Measurements from ENCODE around the gene FBXL19. TPM values are rescaled to one million over a fixed set of nuclear protein-coding genes. Genes with fewer than 3 reads are reported as not detected.

Gene FBXL19
- total and polyA plus RNA-seq, 2 donors (not counting 1 experiment from before 2014, with no cell fraction given) = 9.0 to 25.0 TPM

DNA sequence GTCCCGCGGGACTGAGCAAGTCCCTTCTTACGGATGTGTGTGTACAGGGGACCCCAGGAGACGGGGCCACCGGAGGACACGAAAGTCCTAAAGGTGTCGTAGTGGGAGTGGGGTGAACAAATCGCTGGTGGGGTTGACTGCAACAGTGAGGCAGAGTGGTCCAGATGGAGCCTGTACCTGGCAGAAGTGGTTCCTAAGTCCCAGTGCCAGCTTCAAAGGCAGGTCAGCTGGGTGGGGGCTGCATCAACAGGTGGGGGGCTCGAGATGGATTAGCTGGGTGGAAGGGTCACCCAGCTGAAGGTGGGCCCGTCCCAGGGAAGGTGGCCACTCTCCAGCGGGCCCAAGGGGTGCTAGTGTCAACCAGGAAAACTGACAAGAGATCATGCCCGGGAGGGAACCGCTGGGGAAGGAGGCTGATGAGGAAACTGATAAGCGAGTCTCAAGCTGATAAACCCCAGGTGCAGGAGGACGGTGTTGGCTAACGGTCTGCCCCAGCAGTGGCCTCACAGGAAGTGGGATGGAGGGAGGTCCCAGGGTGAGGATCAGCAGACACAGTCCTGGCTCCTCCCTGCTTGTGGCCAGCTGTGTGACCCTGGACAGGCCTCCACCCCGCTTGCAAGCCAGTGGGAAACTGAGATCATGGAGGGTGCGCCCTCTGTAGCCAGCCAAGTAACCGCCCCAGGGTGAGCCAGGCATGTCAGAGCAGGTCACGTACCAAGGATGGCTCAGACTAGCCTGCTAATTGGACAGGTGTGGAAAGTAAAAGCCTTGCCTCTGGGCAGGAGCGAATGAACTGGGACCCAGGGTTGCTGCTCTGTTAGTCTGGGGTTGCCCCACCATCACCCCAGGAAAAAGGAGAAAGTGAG is 26.5 kb downstream of the FBXL19 start:
- peak overlapping the region; percentile 56 to 93 (median 77) for H3K4me3 ChIP-seq (ENCODE audit: control extremely low read depth in 1 of 5, extremely low read depth in 1 of 5, insufficient read depth in 1 of 5, low read depth in 2 of 5, low read length in 4 of 5)
- WGBS (ENCODE audit: insufficient coverage) = 1% methylated on average over 21 of the region's 21 CpGs
- H3K9ac ChIP-seq (ENCODE audit: low read length) = peak overlapping the region; percentile 81
- Mint-ChIP-seq H3K4me3 (peak overlapping the region; percentile 95), H3K27me3 (no peaks in the 10 kb centered on the region), H3K27ac (peak overlapping the region; percentile 92), H3K9me3 (ENCODE audit: insufficient read depth) (no peaks in the 10 kb centered on the region), H3K4me1 (peaks cover 27% of the 10 kb centered on the region)
- peak; percentile 62 for DNase-seq
- H3K36me3 ChIP-seq (replicated peaks in 1 of 2; ENCODE audit: control extremely low read depth in 1 of 2, control insufficient read depth in 1 of 2, extremely low read depth in 1 of 2, insufficient read depth in 2 of 2, low read length in 1 of 2) = peaks cover 0 to 6% of the 10 kb centered on the region in 2 experiments
- peak; percentile 21 for ATAC-seq (ENCODE audit: low read depth)
- ChIA-PET CTCF (interaction anchor here (0.5 to 1.4 kb wide), 7 partner anchors 8 to 469 kb away, joined by 3 to 6 read pairs (median 3); no protein-coding TSS in a partner anchor), POLR2A (interaction anchor here (0.6 to 1.0 kb wide), 4 partner anchors 14 to 919 kb away, joined by 3 to 10 read pairs (median 4); partner anchors contain the start of gene PRR14)
- intact Hi-C loops (cut with micrococcal nuclease) = loop anchor here (1.0 to 5.0 kb wide), 4 partner anchors 7 to 919 kb away; partner anchors contain the start of genes CFAP119, FBXL19, RNF40 and SETD1A
- peaks cover 38% of the 10 kb centered on the region for H4K20me1 ChIP-seq (ENCODE audit: control insufficient read depth, insufficient read depth, low read length, poor library complexity, severe bottlenecking)
- H3K4me1 ChIP-seq (ENCODE audit: control insufficient read depth in 2 of 2, insufficient read depth in 2 of 2, low read length in 2 of 2) = peaks cover 14 to 36% of the 10 kb centered on the region in 2 donors
- H3K9me3 ChIP-seq (ENCODE audit: control extremely low read depth in 1 of 3, control insufficient read depth in 2 of 3, insufficient read depth in 1 of 3, low read length in 2 of 3) = peaks cover 0 to 4% (median 0%) of the 10 kb centered on the region in 3 donors
- peak overlapping the region; percentile 50 to 78 for H3K27ac ChIP-seq (ENCODE audit: low read length in 2 of 2)
- H3K79me2 ChIP-seq (ENCODE audit: control insufficient read depth, insufficient read depth, low read length) = peaks cover 32% of the 10 kb centered on the region
- no peaks in the 10 kb centered on the region for H3K27me3 ChIP-seq (replicated peaks in 1 of 4; ENCODE audit: control extremely low read depth in 1 of 4, control insufficient read depth in 3 of 4, insufficient read depth in 4 of 4, low read length in 3 of 4)
- peak overlapping the region; percentile 94 for H3K4me2 ChIP-seq (replicated peaks; ENCODE audit: low read depth, low read length, poor library complexity, severe bottlenecking)
- H2AFZ ChIP-seq (ENCODE audit: insufficient read depth, low read depth, low read length, poor library complexity, severe bottlenecking) = peak overlapping the region; percentile 84
- TF ChIP-seq, protein P1, sequence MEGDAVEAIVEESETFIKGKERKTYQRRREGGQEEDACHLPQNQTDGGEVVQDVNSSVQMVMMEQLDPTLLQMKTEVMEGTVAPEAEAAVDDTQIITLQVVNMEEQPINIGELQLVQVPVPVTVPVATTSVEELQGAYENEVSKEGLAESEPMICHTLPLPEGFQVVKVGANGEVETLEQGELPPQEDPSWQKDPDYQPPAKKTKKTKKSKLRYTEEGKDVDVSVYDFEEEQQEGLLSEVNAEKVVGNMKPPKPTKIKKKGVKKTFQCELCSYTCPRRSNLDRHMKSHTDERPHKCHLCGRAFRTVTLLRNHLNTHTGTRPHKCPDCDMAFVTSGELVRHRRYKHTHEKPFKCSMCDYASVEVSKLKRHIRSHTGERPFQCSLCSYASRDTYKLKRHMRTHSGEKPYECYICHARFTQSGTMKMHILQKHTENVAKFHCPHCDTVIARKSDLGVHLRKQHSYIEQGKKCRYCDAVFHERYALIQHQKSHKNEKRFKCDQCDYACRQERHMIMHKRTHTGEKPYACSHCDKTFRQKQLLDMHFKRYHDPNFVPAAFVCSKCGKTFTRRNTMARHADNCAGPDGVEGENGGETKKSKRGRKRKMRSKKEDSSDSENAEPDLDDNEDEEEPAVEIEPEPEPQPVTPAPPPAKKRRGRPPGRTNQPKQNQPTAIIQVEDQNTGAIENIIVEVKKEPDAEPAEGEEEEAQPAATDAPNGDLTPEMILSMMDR (IDR thresholded peaks at IDR 0.05) = peak; percentile 19
- no peak for TF ChIP-seq EZH2 (IDR thresholded peaks at IDR 0.05; ENCODE audit: borderline replicate concordance, insufficient read depth, low read depth, low read length, poor library complexity, severe bottlenecking)

All from B cell (primary cell).